KMS-11 (cell line): Measurements from ENCODE around the gene RIC8A.

Source experiments
- H2AFZ ChIP-seq: fragments of 200-600 bp; sonication (generic); 2 replicates; pipeline ENCODE4 v1.6.1; 2016; ENCODE audit warnings: antibody characterized with exemption, mixed run types, low read depth
- H3K27ac ChIP-seq: fragments of 200-600 bp; sonication (generic); 2 replicates; pipeline ENCODE4 v1.6.1; 2016; ENCODE audit warnings: mild to moderate bottlenecking, mixed run types
- H3K27me3 ChIP-seq: fragments of 200-600 bp; sonication (generic); 2 replicates; pipeline ENCODE4 v1.6.1; 2017; ENCODE audit warnings: mild to moderate bottlenecking, low read depth, mixed run types, moderate library complexity; ENCODE audit not compliant: insufficient read depth
- H3K36me3 ChIP-seq: fragments of 200-600 bp; sonication (generic); 2 replicates; pipeline ENCODE4 v1.6.1; 2017; ENCODE audit warnings: mild to moderate bottlenecking, mixed run types; ENCODE audit not compliant: insufficient read depth
- H3K4me1 ChIP-seq: fragments of 200-600 bp; sonication (generic); 2 replicates; pipeline ENCODE4 v1.6.1; 2016; ENCODE audit warnings: mild to moderate bottlenecking, low read depth, mixed run types; ENCODE audit not compliant: poor library complexity, severe bottlenecking
- H3K4me2 ChIP-seq: fragments of 200-600 bp; sonication (generic); 2 replicates; pipeline ENCODE4 v1.7.0; 2016; ENCODE audit warnings: mild to moderate bottlenecking, mixed run types
- H3K4me3 ChIP-seq: fragments of 200-600 bp; sonication (generic); IDR thresholded peaks from 2 replicates; pipeline ENCODE4 v1.6.1; 2017; ENCODE audit warnings: low read depth, low read length, mixed read lengths; ENCODE audit not compliant: insufficient read depth
- H3K79me2 ChIP-seq: fragments of 200-600 bp; sonication (generic); 2 replicates; pipeline ENCODE4 v1.6.1; 2016; ENCODE audit warnings: low read depth, mixed run types; ENCODE audit not compliant: insufficient read depth
- H3K9ac ChIP-seq: fragments of 200-600 bp; sonication (generic); 2 replicates; pipeline ENCODE4 v1.6.1; 2016; ENCODE audit warnings: mild to moderate bottlenecking, mixed run types
- H4K20me1 ChIP-seq: fragments of 200-600 bp; sonication (generic); 2 replicates; pipeline ENCODE4 v1.6.1; 2016; ENCODE audit warnings: mild to moderate bottlenecking, mixed run types; ENCODE audit not compliant: insufficient read depth
- CTCF ChIP-seq: fragments of 200-600 bp; sonication (generic); conservative IDR thresholded peaks from 2 replicates; pipeline ENCODE4 v1.6.1; 2017; ENCODE audit warnings: low read depth, mild to moderate bottlenecking, antibody characterized with exemption, low read length, moderate library complexity, mixed read lengths

The RIC8A gene

GRCh38 chr11:212150-213100 lies 4.9 kb downstream of the RIC8A start:
- no peaks in the 10 kb centered on the region for H3K27me3 ChIP-seq
- peaks cover 21% of the 10 kb centered on the region for H3K79me2 ChIP-seq
- H3K4me2 ChIP-seq: no peak overlapping the region
- H4K20me1 ChIP-seq: no peaks in the 10 kb centered on the region
- H3K36me3 ChIP-seq: no peaks in the 10 kb centered on the region
- TF ChIP-seq CTCF: no peak
- H3K4me3 ChIP-seq: no peak overlapping the region
- peaks cover 11% of the 10 kb centered on the region for H3K4me1 ChIP-seq
- H2AFZ ChIP-seq: no peak overlapping the region
- no peak overlapping the region for H3K27ac ChIP-seq
- H3K9ac ChIP-seq: no peak overlapping the region

DNA sequence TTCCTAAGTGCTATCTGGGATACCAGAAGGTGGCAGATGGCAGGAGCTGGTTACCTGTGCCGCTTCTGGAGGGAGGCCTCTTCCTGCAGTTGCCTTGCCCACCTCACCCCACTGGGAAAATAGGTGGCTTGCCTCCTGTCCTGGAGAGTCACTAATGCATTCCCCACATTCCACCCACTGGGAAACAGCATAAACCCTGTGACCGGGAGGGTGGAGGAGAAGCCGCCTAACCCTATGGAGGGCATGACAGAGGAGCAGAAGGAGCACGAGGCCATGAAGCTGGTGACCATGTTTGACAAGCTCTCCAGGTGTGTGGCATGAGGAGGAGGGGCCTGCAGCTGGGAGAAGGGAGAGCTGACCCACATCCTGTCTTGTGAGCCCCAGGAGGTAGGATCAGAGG lies 5.6 kb downstream of the RIC8A start:
- H4K20me1 ChIP-seq: no peaks in the 10 kb centered on the region
- H3K9ac ChIP-seq: no peak overlapping the region
- H3K27ac ChIP-seq: no peak overlapping the region
- H3K4me1 ChIP-seq: peaks cover 11% of the 10 kb centered on the region
- no peaks in the 10 kb centered on the region for H3K36me3 ChIP-seq
- no peak for TF ChIP-seq CTCF
- H3K4me3 ChIP-seq: no peak overlapping the region
- H3K4me2 ChIP-seq: no peak overlapping the region
- H3K79me2 ChIP-seq: peaks cover 19% of the 10 kb centered on the region
- H2AFZ ChIP-seq: no peak overlapping the region
- H3K27me3 ChIP-seq: no peaks in the 10 kb centered on the region

DNA sequence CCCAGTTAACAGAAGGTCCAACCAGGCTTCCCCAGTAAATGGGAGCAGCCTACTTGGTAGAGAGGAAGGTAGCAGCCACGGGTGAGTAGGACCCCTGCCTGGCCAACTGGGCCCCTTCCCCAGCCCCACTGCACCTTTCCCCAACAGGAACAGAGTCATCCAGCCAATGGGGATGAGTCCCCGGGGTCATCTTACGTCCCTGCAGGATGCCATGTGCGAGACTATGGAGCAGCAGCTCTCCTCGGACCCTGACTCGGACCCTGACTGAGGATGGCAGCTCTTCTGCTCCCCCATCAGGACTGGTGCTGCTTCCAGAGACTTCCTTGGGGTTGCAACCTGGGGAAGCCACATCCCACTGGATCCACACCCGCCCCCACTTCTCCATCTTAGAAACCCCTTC lies 6.6 kb downstream of the RIC8A start:
- H3K36me3 ChIP-seq: no peaks in the 10 kb centered on the region
- H3K4me1 ChIP-seq: peaks cover 11% of the 10 kb centered on the region

DNA sequence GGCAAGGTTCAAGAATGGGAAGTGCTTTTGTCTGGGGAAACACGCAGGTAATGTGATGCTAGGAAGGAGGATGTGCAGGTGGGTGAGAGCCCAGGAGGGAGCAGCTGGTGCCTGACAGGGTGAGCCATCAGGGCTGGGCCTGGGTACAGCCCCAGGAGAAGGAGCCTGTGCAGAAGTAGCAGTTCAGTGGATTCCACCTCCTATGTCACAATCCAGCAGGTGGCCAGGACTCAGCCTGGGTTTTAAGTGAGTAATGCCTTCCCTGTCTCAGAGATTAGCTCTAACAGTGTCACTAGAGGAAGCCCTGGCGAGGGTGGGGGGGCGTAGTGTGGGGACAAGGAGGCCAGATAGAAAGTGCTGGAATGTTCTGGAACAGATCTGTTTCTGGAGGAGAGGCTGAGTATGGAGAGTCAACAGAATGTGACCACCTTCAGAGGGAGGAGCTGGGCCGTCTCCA lies 8.1 kb downstream of the RIC8A start:
- Histone ChIP-seq H3K9ac (no peak overlapping the region), H2AFZ (no peak overlapping the region), H3K4me1 (no peaks in the 10 kb centered on the region), H3K36me3 (no peaks in the 10 kb centered on the region), H3K4me2 (no peak overlapping the region), H4K20me1 (no peaks in the 10 kb centered on the region), H3K79me2 (no peaks in the 10 kb centered on the region), H3K4me3 (no peak overlapping the region), H3K27ac (no peak overlapping the region), H3K27me3 (no peaks in the 10 kb centered on the region)
- no peak for TF ChIP-seq CTCF

More for the DNA sequence above, 6.6 kb downstream of the RIC8A start:
- H2AFZ ChIP-seq: no peak overlapping the region
- no peak overlapping the region for H3K27ac ChIP-seq
- H4K20me1 ChIP-seq: no peaks in the 10 kb centered on the region
- no peak overlapping the region for H3K4me3 ChIP-seq
- H3K27me3 ChIP-seq: no peaks in the 10 kb centered on the region
- no peak overlapping the region for H3K4me2 ChIP-seq
- H3K79me2 ChIP-seq: peaks cover 14% of the 10 kb centered on the region
- no peak for TF ChIP-seq CTCF
- H3K9ac ChIP-seq: no peak overlapping the region
